Hepatocyte (in vitro differentiated cells): ENCODE results near the gene PVALEF. TPM values are rescaled to one million over a fixed set of nuclear protein-coding genes. Genes with fewer than 3 reads are reported as not detected.

Source experiments
- DNase-seq: peaks from one replicate; pipeline ENCODE4 v3.0.0-alpha.2; 2016; ENCODE audit warnings: low spot score
- H2AFZ ChIP-seq: fragments of 200-600 bp; sonication (generic); 2 replicates; pipeline ENCODE4 v1.6.0; 2016; ENCODE audit warnings: antibody characterized with exemption, mild to moderate bottlenecking
- H3K27ac ChIP-seq: fragments of 200-600 bp; sonication (generic); 2 replicates; pipeline ENCODE4 v1.5.1; 2016; ENCODE audit warnings: mild to moderate bottlenecking
- H3K27me3 ChIP-seq: fragments of 200-600 bp; sonication (generic); 2 replicates; pipeline ENCODE4 v1.6.1; 2016
- H3K36me3 ChIP-seq: fragments of 200-600 bp; sonication (generic); replicated peaks from 2 replicates; pipeline ENCODE4 v1.5.1; 2016; ENCODE audit warnings: low read depth; ENCODE audit not compliant: insufficient read depth
- H3K4me1 ChIP-seq: fragments of 200-600 bp; sonication (generic); 2 replicates; pipeline ENCODE4 v1.5.1; 2016; ENCODE audit warnings: mild to moderate bottlenecking, moderate library complexity; ENCODE audit not compliant: insufficient read depth
- H3K4me2 ChIP-seq: fragments of 200-600 bp; sonication (generic); 2 replicates; pipeline ENCODE4 v1.6.0; 2016
- H3K4me3 ChIP-seq: fragments of 200-600 bp; sonication (generic); 2 replicates; pipeline ENCODE4 v1.5.1; 2016; ENCODE audit warnings: mild to moderate bottlenecking
- H3K79me2 ChIP-seq: fragments of 200-600 bp; sonication (generic); 2 replicates; pipeline ENCODE4 v1.6.0; 2017; ENCODE audit warnings: mild to moderate bottlenecking
- H3K9me2 ChIP-seq: fragments of 200-600 bp; sonication (generic); replicated peaks from 2 replicates; pipeline ENCODE4 v1.6.0; 2017; ENCODE audit warnings: mild to moderate bottlenecking; ENCODE audit not compliant: insufficient read depth
- H3K9me3 ChIP-seq: fragments of 200-600 bp; sonication (generic); 2 replicates; pipeline ENCODE4 v1.5.1; 2016; ENCODE audit warnings: low read depth, mild to moderate bottlenecking
- H4K20me1 ChIP-seq: fragments of 200-600 bp; sonication (generic); 2 replicates; pipeline ENCODE4 v1.6.0; 2016; ENCODE audit warnings: mild to moderate bottlenecking; ENCODE audit not compliant: insufficient read depth, poor library complexity, severe bottlenecking
- EZH2 ChIP-seq: fragments of 200-600 bp; sonication (generic); IDR thresholded peaks from 2 replicates; pipeline ENCODE4 v1.6.1; 2016; ENCODE audit warnings: antibody characterized with exemption, mild to moderate bottlenecking, borderline replicate concordance
- EZH2phosphoT487 ChIP-seq: fragments of 200-600 bp; sonication (generic); IDR thresholded peaks from one replicate; pipeline ENCODE4 v1.6.1; 2018; ENCODE audit warnings: antibody characterized with exemption, mild to moderate bottlenecking, low read depth, moderate library complexity; ENCODE audit not compliant: unreplicated experiment, severe bottlenecking
- WGBS: methylation state at CpG from one replicate; pipeline ENCODE4 v1.1.6; 2016; ENCODE audit warnings: low lambda C conversion rate; ENCODE audit errors: missing lambda C conversion rate; 5-methylcytosine and 5-hydroxymethylcytosine counted together
- polyA plus RNA-seq: library from polyadenylated mRNA; unstranded; fragments of >200 nt; fragmentation: Nextera tagmentation; extraction: Ambion mirVana; gene quantifications from 2 replicates; pipeline ENCODE4 v1.2.1, GENCODE V29; 2016
- total RNA-seq: library from RNA; depleted of rRNA; stranded (reverse); fragments of >200 nt; gene quantifications from 2 replicates; pipeline ENCODE4 v1.2.3, GENCODE V29; 2014
- TF ChIP-seq, protein P1 (sequence below): fragments of 200-600 bp; sonication (generic); IDR thresholded peaks from 2 replicates; pipeline ENCODE4 v1.5.1; 2016; ENCODE audit warnings: antibody characterized with exemption, mild to moderate bottlenecking; ENCODE audit not compliant: poor library complexity

PVALEF gene
- total and polyA plus RNA-seq, 2 experiments from 2014 or later = 0.15 TPM; not detected in 1

GRCh38 chr17:81120149-81120484, 45.2 kb upstream of the PVALEF start:
- H3K9me3 ChIP-seq = no peaks in the 10 kb centered on the region
- no peaks in the 10 kb centered on the region for H3K27me3 ChIP-seq
- H2AFZ ChIP-seq = no peak overlapping the region
- no peak for DNase-seq
- no peaks in the 10 kb centered on the region for H4K20me1 ChIP-seq
- TF ChIP-seq EZH2phosphoT487 (no peak), EZH2 (no peak)
- TF ChIP-seq, protein P1, sequence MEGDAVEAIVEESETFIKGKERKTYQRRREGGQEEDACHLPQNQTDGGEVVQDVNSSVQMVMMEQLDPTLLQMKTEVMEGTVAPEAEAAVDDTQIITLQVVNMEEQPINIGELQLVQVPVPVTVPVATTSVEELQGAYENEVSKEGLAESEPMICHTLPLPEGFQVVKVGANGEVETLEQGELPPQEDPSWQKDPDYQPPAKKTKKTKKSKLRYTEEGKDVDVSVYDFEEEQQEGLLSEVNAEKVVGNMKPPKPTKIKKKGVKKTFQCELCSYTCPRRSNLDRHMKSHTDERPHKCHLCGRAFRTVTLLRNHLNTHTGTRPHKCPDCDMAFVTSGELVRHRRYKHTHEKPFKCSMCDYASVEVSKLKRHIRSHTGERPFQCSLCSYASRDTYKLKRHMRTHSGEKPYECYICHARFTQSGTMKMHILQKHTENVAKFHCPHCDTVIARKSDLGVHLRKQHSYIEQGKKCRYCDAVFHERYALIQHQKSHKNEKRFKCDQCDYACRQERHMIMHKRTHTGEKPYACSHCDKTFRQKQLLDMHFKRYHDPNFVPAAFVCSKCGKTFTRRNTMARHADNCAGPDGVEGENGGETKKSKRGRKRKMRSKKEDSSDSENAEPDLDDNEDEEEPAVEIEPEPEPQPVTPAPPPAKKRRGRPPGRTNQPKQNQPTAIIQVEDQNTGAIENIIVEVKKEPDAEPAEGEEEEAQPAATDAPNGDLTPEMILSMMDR = no peak
- H3K4me1 ChIP-seq = no peaks in the 10 kb centered on the region
- H3K79me2 ChIP-seq = no peaks in the 10 kb centered on the region
- no peak overlapping the region for H3K4me3 ChIP-seq
- H3K4me2 ChIP-seq = peak overlapping the region; percentile 93
- no peaks in the 10 kb centered on the region for H3K36me3 ChIP-seq
- H3K27ac ChIP-seq = peak overlapping the region; percentile 37
- WGBS = 94% methylated on average over 3 of the region's 33 CpGs
- no peaks in the 10 kb centered on the region for H3K9me2 ChIP-seq

DNA sequence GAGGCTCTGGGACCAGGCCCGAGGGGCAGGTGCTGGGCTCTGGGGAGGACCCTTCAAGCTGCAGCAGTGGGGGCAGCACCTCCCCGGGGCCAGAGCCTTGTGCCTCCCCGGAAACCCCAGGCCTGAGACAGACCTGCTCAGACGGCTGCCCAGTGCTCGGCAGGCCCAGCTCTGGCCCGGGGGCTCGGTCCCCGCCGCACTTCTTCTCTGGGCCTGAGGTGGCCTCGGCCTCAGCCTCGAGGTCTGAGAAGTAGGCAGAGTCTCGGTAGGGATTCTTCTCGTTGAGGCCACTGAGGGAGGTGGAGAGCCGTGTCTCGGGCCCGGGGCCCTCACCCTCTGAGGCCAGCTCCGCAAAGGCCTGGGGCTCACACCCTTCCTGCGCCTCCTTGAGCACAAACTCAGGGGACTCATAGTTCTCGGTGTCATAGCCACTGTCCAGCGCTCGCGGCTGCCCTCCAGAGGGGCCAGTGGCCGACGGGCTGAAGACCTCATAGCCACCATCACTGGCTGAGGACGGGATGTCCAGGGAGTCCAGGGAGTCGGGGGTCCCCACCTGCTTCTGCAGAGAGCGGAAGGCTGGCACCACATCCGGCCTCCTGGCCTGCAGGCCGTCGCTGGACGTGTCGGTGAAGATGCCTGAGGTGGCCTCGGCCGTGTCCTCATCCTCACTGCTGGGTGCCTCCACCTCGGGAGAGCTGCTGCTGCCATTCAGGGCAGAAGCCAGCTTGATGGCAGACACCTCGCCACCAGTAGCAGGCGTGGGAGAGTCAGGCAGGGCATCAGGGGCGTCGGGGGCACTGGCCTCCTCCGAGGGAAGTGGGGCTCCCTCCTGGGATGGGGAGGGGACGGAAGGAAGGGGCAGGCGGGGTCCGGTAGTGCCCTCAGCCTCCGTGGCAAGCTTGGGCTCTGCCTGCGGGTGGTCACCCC, 44.3 kb upstream of the PVALEF start:
- Histone ChIP-seq H4K20me1 (no peaks in the 10 kb centered on the region), H3K4me3 (no peak overlapping the region), H3K9me2 (no peaks in the 10 kb centered on the region), H3K27me3 (no peaks in the 10 kb centered on the region), H3K9me3 (no peaks in the 10 kb centered on the region), H3K27ac (no peak overlapping the region), H3K4me2 (peak overlapping the region; percentile 93), H3K79me2 (no peaks in the 10 kb centered on the region), H3K36me3 (no peaks in the 10 kb centered on the region), H2AFZ (no peak overlapping the region), H3K4me1 (no peaks in the 10 kb centered on the region)
- WGBS = 87% methylated on average over 41 of the region's 45 CpGs
- no peak for TF ChIP-seq EZH2
- TF ChIP-seq, protein P1 = no peak
- TF ChIP-seq EZH2phosphoT487 = no peak
- no peak for DNase-seq

- Histone ChIP-seq H3K9me2 (no peaks in the 10 kb centered on the region), H3K27me3 (no peaks in the 10 kb centered on the region)
These were observed 43.2 kb upstream of the PVALEF start for GRCh38 chr17:81121841-81122733.

More at GRCh38 chr17:81121841-81122733, 43.2 kb upstream of the PVALEF start:
- no peak for TF ChIP-seq EZH2phosphoT487
- TF ChIP-seq, protein P1 = no peak
- Histone ChIP-seq H3K4me3 (no peak overlapping the region), H3K4me2 (no peak overlapping the region), H2AFZ (no peak overlapping the region), H3K79me2 (no peaks in the 10 kb centered on the region), H3K4me1 (no peaks in the 10 kb centered on the region), H3K27ac (no peak overlapping the region), H3K9me3 (no peaks in the 10 kb centered on the region), H3K36me3 (no peaks in the 10 kb centered on the region), H4K20me1 (no peaks in the 10 kb centered on the region)
- no peak for DNase-seq
- 97% methylated on average over 88 of the region's 109 CpGs for WGBS
